Measurements from ENCODE around the gene INTS15. TPM values are rescaled to one million over a fixed set of nuclear protein-coding genes. Genes with fewer than 3 reads are reported as not detected.

The INTS15 gene
- polyA plus RNA-seq, 3 donors: 32.7 to 44.3 (median 35.4) TPM

GRCh38 chr7:6636741-6637543, 47.1 kb downstream of the INTS15 start, which contains the start of gene ZNF316:
TSS of gene ZNF316 (plus strand) at chr7:6637318. CDS start at chr7:6642410, 5,092 bp downstream.
- DNase-seq (ENCODE audit: extremely low read depth in 1 of 11, low read depth in 9 of 11, low spot score in 4 of 11): no peak

- no peak for DNase-seq (ENCODE audit: extremely low read depth in 1 of 11, low read depth in 9 of 11, low spot score in 4 of 11)
Observed at GRCh38 chr7:6637544-6638229, 47.9 kb downstream of the INTS15 start.

GRCh38 chr7:6639032-6639431, 49.2 kb downstream of the INTS15 start:
- DNase-seq (ENCODE audit: extremely low read depth in 1 of 11, low read depth in 9 of 11, low spot score in 4 of 11): no peak

GRCh38 chr7:6639627-6640026, 49.8 kb downstream of the INTS15 start:
- no peak for DNase-seq (ENCODE audit: extremely low read depth in 1 of 11, low read depth in 9 of 11, low spot score in 4 of 11)

- no peak for DNase-seq (ENCODE audit: extremely low read depth in 1 of 11, low read depth in 9 of 11, low spot score in 4 of 11)
Observed at GRCh38 chr7:6640246-6640721, 50.5 kb downstream of the INTS15 start.

GRCh38 chr7:6641305-6642035, 51.6 kb downstream of the INTS15 start:
- no peak for DNase-seq (ENCODE audit: extremely low read depth in 1 of 11, low read depth in 9 of 11, low spot score in 4 of 11)

GRCh38 chr7:6642239-6642839, 52.5 kb downstream of the INTS15 start:
- no peak for DNase-seq (ENCODE audit: extremely low read depth in 1 of 11, low read depth in 9 of 11, low spot score in 4 of 11)

- no peak for DNase-seq (ENCODE audit: extremely low read depth in 1 of 11, low read depth in 9 of 11, low spot score in 4 of 11)
Observed at GRCh38 chr7:6642861-6643640, 53.2 kb downstream of the INTS15 start.

- no peak for DNase-seq (ENCODE audit: extremely low read depth in 1 of 11, low read depth in 9 of 11, low spot score in 4 of 11)
Observed at GRCh38 chr7:6643915-6644625, 54.2 kb downstream of the INTS15 start.

GRCh38 chr7:6644728-6645127, 54.9 kb downstream of the INTS15 start:
- no peak for DNase-seq (ENCODE audit: extremely low read depth in 1 of 11, low read depth in 9 of 11, low spot score in 4 of 11)

GRCh38 chr7:6646465-6646864, 56.6 kb downstream of the INTS15 start:
- peak in 5 of 11 donors; percentile 24 to 50 (median 38) for DNase-seq (ENCODE audit: extremely low read depth in 1 of 11, low read depth in 9 of 11, low spot score in 4 of 11)

GRCh38 chr7:6647080-6647479, 57.3 kb downstream of the INTS15 start:
- DNase-seq (ENCODE audit: extremely low read depth in 1 of 11, low read depth in 9 of 11, low spot score in 4 of 11): no peak

- DNase-seq (ENCODE audit: extremely low read depth in 1 of 11, low read depth in 9 of 11, low spot score in 4 of 11): no peak
Observed at GRCh38 chr7:6647541-6647940, 57.7 kb downstream of the INTS15 start.

- no peak for DNase-seq (ENCODE audit: extremely low read depth in 1 of 11, low read depth in 9 of 11, low spot score in 4 of 11)
Observed at GRCh38 chr7:6648066-6648814, 58.4 kb downstream of the INTS15 start.

- no peak for DNase-seq (ENCODE audit: extremely low read depth in 1 of 11, low read depth in 9 of 11, low spot score in 4 of 11)
Observed at GRCh38 chr7:6648815-6649104, 58.9 kb downstream of the INTS15 start.

- DNase-seq (ENCODE audit: extremely low read depth in 1 of 11, low read depth in 9 of 11, low spot score in 4 of 11): no peak
Observed at GRCh38 chr7:6649241-6649961, 59.6 kb downstream of the INTS15 start.

GRCh38 chr7:6650086-6650485, 60.3 kb downstream of the INTS15 start:
- no peak for DNase-seq (ENCODE audit: extremely low read depth in 1 of 11, low read depth in 9 of 11, low spot score in 4 of 11)
